ENCODE measurements around the gene SUCLG2. TPM values are rescaled to one million over a fixed set of nuclear protein-coding genes. Genes with fewer than 3 reads are reported as not detected.

The SUCLG2 gene
- total and polyA plus RNA-seq, 7 donors, result 63.1 to 289 (median 70.9) TPM

DNA sequence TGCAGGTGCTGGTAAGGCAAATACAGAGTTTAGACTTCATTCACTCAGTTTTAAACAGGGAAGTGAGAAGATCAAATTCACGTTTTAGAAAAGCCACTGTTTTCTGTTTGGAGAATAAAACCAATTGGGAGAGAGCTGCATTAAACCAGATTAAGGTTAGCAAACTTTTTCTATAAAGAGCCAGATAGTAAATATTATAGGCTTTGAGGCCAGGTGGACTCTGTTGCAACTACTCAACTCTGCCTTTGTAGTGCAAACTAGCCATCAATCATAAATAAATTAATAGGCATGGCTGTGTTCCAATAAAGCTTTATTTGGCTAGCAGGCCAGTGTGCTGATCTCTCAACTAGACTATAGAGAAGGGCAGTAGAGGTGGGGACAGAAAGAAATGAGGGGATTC lies 33.5 kb downstream of the SUCLG2 start:
- Histone ChIP-seq H3K4me3 (no peak overlapping the region), H3K4me1 (peaks cover 0 to 8% (median 6%) of the 10 kb centered on the region in 4 donors), H3K27me3 (no peaks in the 10 kb centered on the region), H3K27ac (no peak overlapping the region), H3K36me3 (peaks cover 0 to 16% (median 0%) of the 10 kb centered on the region in 4 donors), H3K9me3 (no peaks in the 10 kb centered on the region)
- TF ChIP-seq POLR2A (IDR thresholded peaks at IDR 0.05), result no peak
- TF ChIP-seq, protein P1, sequence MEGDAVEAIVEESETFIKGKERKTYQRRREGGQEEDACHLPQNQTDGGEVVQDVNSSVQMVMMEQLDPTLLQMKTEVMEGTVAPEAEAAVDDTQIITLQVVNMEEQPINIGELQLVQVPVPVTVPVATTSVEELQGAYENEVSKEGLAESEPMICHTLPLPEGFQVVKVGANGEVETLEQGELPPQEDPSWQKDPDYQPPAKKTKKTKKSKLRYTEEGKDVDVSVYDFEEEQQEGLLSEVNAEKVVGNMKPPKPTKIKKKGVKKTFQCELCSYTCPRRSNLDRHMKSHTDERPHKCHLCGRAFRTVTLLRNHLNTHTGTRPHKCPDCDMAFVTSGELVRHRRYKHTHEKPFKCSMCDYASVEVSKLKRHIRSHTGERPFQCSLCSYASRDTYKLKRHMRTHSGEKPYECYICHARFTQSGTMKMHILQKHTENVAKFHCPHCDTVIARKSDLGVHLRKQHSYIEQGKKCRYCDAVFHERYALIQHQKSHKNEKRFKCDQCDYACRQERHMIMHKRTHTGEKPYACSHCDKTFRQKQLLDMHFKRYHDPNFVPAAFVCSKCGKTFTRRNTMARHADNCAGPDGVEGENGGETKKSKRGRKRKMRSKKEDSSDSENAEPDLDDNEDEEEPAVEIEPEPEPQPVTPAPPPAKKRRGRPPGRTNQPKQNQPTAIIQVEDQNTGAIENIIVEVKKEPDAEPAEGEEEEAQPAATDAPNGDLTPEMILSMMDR (IDR thresholded peaks at IDR 0.05), result no peak
- TF ChIP-seq POLR2AphosphoS5 (IDR thresholded peaks at IDR 0.05), result no peak
- TF ChIP-seq EP300 (IDR thresholded peaks at IDR 0.05), result no peak
- intact Hi-C loops (cut with DNase I), result no loop called here
- WGBS, 2 donors, result 52 to 60% methylated on average over 1 of the region's 1 CpG
- no peak for DNase-seq

DNA sequence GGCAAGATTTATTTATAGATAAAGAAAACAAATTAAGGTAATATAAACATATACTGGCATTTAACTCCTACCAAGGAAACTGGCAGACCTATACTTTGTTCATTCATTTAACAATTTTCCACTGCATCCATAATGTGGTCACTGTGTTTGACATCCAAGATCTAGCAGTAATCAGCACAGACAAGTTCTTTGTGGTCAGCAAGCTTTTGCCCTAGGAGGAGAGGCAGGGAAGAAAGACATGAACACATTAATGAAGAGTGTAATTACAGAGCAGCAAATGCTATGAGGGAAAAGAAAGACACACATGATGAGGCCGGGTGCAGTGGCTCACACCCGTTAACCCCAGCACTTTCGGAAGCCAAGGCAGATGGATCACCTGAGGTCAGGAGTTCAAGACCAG lies 34.4 kb downstream of the SUCLG2 start:
- 89 to 90% methylated on average over 3 of the region's 3 CpGs for WGBS, 2 donors
- H3K27me3 ChIP-seq, result no peaks in the 10 kb centered on the region
- no peaks in the 10 kb centered on the region for H3K9me3 ChIP-seq

DNA sequence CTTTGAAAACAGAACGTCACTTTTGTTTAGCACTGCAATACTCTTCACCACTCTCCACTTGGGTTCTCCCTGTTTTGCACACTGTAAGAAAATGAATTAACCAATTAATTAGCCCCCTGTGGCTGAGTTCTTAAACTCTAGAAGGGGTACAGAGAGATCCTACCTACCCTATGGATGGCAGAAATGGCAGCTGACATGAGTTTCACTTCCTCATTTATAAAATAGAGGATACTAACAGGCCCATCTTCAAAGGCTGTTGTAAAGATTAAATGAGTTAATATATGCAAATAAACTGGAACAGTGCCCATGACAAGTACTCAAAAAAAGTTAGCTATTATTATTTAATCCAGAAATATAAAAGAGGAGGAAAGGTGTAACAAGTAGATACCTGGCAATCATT lies 36.9 kb downstream of the SUCLG2 start:
- intact Hi-C loops (cut with DNase I), result no loop called here
- H3K4me1 ChIP-seq, result peaks cover 0 to 8% (median 6%) of the 10 kb centered on the region in 4 donors
- no peak overlapping the region for H3K27ac ChIP-seq
- 93 to 98% methylated on average over 1 of the region's 1 CpG for WGBS, 2 donors
- no peak overlapping the region for H3K4me3 ChIP-seq
- no peaks in the 10 kb centered on the region for H3K9me3 ChIP-seq
- H3K27me3 ChIP-seq, result no peaks in the 10 kb centered on the region
- no peak for DNase-seq
- peaks cover 0 to 9% (median 0%) of the 10 kb centered on the region in 4 donors for H3K36me3 ChIP-seq
- no peak for TF ChIP-seq POLR2AphosphoS5 (IDR thresholded peaks at IDR 0.05)
- no peak for TF ChIP-seq EP300 (IDR thresholded peaks at IDR 0.05)
- TF ChIP-seq, protein P1 (IDR thresholded peaks at IDR 0.05), result no peak
- no peak for TF ChIP-seq POLR2A (IDR thresholded peaks at IDR 0.05)

More for the DNA sequence above, 34.4 kb downstream of the SUCLG2 start:
- no peak overlapping the region for H3K27ac ChIP-seq
- no peak overlapping the region for H3K4me3 ChIP-seq
- intact Hi-C loops (cut with DNase I), result no loop called here
- peaks cover 0 to 16% (median 0%) of the 10 kb centered on the region in 4 donors for H3K36me3 ChIP-seq
- TF ChIP-seq POLR2A (IDR thresholded peaks at IDR 0.05) (no peak), EP300 (IDR thresholded peaks at IDR 0.05) (no peak), POLR2AphosphoS5 (IDR thresholded peaks at IDR 0.05) (no peak)
- TF ChIP-seq, protein P1 (IDR thresholded peaks at IDR 0.05), result no peak
- peaks cover 0 to 8% (median 6%) of the 10 kb centered on the region in 4 donors for H3K4me1 ChIP-seq
- DNase-seq, result no peak

DNA sequence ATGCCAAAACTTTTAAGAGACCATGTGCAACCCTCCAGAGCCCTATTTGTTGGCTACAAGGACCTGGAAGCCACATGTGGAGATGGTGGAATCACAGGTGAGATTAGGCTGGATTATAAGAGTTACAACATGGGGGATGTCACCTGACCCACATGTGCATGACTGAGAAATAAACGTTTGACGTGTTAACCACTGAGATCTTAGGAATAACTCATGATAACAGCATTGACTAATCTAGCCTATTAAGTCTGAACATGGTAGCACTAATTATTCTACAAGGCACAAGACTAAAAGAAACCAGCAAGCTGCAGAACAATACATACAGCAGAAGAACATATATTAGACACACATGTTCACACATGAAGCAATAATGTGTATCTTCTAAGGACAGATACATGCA lies 38.4 kb downstream of the SUCLG2 start:
- 91 to 93% methylated on average over 2 of the region's 2 CpGs for WGBS, 2 donors
- Histone ChIP-seq H3K27me3 (no peaks in the 10 kb centered on the region), H3K27ac (no peak overlapping the region), H3K36me3 (peaks cover 0 to 9% (median 0%) of the 10 kb centered on the region in 4 donors), H3K4me1 (peaks cover 0 to 8% (median 4%) of the 10 kb centered on the region in 4 donors), H3K4me3 (no peak overlapping the region), H3K9me3 (no peaks in the 10 kb centered on the region)
- intact Hi-C loops (cut with DNase I), result no loop called here
- DNase-seq, result no peak
- TF ChIP-seq, protein P1 (IDR thresholded peaks at IDR 0.05), result no peak
- no peak for TF ChIP-seq EP300 (IDR thresholded peaks at IDR 0.05)
- no peak for TF ChIP-seq POLR2A (IDR thresholded peaks at IDR 0.05)

DNA sequence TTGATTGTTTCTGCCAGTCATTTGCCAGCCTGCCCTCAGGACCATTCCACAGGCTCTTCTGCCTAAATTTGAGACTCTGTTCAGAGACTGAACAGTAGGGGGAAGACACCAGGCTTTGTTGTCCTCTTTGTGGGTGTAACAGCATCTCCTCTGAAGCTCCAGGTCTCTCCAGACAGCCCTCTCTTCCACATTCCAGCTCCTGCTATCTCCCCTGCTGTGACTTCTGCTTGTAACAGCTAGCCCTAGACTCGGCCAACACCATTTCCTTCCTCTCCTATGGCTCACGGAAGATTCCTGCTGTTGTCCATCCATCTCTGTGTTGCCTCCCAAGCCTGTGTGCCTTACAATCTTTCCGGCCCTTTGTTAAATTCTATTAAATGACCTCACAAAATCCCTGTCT lies 40.2 kb downstream of the SUCLG2 start:
- TF ChIP-seq POLR2AphosphoS5 (IDR thresholded peaks at IDR 0.05), result no peak
- TF ChIP-seq, protein P1 (IDR thresholded peaks at IDR 0.05), result no peak
- no peak for TF ChIP-seq EP300 (IDR thresholded peaks at IDR 0.05)
- no peak for TF ChIP-seq POLR2A (IDR thresholded peaks at IDR 0.05)
- 89 to 91% methylated on average over 3 of the region's 3 CpGs for WGBS, 2 donors
- Histone ChIP-seq H3K9me3 (no peaks in the 10 kb centered on the region), H3K36me3 (peaks cover 0 to 12% (median 3%) of the 10 kb centered on the region in 4 donors), H3K4me3 (no peak overlapping the region), H3K27ac (no peak overlapping the region), H3K27me3 (no peaks in the 10 kb centered on the region), H3K4me1 (no peaks in the 10 kb centered on the region)
- intact Hi-C loops (cut with DNase I), result no loop called here
- DNase-seq, result no peak
